Measurements from ENCODE around the gene MSI2. TPM values are rescaled to one million over a fixed set of nuclear protein-coding genes. Genes with fewer than 3 reads are reported as not detected.

MSI2 gene
- total and polyA plus RNA-seq, 9 of the 15 experiments (the other 6 are each of a cell fraction or from before 2014, with no cell fraction given) = 4.6 to 61.8 (median 42.4) TPM

DNA sequence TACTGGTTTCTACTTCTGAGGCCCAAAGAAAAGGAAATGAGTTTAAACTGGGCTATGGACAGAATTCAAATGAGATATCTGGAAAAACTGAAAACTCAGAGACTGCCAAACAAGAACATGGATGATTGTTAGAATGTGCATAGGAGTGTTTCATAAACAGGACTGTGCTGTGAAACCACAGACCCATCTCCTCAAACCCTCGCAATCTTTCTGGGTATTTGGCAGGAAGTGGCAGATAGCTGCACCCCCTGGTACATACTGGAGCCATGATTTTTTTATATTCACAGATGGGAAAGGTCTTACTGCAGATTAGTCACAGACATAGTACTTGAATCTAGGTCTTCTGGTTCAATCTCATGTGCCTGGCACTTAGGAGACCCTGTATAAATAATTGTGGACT lies 343.8 kb downstream of the MSI2 start:
- H3K9me1 ChIP-seq (ENCODE audit: control insufficient read depth, insufficient read depth, low read length) = no peaks in the 10 kb centered on the region
- no peak overlapping the region for H2AFZ ChIP-seq (ENCODE audit: low read depth, low read length)
- in situ Hi-C loops (cut with MboI) (no loop called here), intact Hi-C loops (cut with micrococcal nuclease) (no loop called here)
- ATAC-seq = no peak
- POLR2A ChIA-PET = no interaction called here
- H3K4me2 ChIP-seq (ENCODE audit: insufficient read depth, low read length) = no peak overlapping the region
- no peak overlapping the region for H3K27ac ChIP-seq (ENCODE audit: extremely low read depth, low read depth, low read length)
- peaks cover 10% of the 10 kb centered on the region; the same call in 2 of the 3 replicates for H3K36me3 ChIP-seq (ENCODE audit: control insufficient read depth, insufficient read depth, low read length)
- no peak for DNase-seq (ENCODE audit: extremely low read depth in 1 of 4, low spot score in 3 of 4)
- no peaks in the 10 kb centered on the region for H3K79me2 ChIP-seq (ENCODE audit: control insufficient read depth, insufficient read depth, low read length)
- no peak overlapping the region for H3K9ac ChIP-seq (ENCODE audit: insufficient read depth in 1 of 2, low read depth in 2 of 2, low read length in 2 of 2)
- no peak for FAIRE-seq
- no peak for TF ChIP-seq RAD51 (IDR thresholded peaks at IDR 0.05; ENCODE audit: borderline replicate concordance, low read depth)
- no peak for TF ChIP-seq GTF2A2 (tag; IDR thresholded peaks at IDR 0.05)
- TF ChIP-seq RCOR1 (IDR thresholded peaks at IDR 0.05; ENCODE audit: borderline replicate concordance in 1 of 2, low read depth in 2 of 2, low read length in 2 of 2) = no peak
- no peak for TF ChIP-seq RNF2 (IDR thresholded peaks at IDR 0.05)
- TF ChIP-seq RBM25 (IDR thresholded peaks at IDR 0.05; ENCODE audit: low read depth, low read length, severe bottlenecking) = no peak
- TF ChIP-seq ZC3H11A (IDR thresholded peaks at IDR 0.05; ENCODE audit: low read depth, low read length) = no peak
- TF ChIP-seq ZFPM2 (CRISPR knock-in tag; IDR thresholded peaks at IDR 0.05) = no peak
- TF ChIP-seq SPI1 (IDR thresholded peaks at IDR 0.05; ENCODE audit: borderline replicate concordance, low read depth, low read length) = no peak
- TF ChIP-seq, protein P1, sequence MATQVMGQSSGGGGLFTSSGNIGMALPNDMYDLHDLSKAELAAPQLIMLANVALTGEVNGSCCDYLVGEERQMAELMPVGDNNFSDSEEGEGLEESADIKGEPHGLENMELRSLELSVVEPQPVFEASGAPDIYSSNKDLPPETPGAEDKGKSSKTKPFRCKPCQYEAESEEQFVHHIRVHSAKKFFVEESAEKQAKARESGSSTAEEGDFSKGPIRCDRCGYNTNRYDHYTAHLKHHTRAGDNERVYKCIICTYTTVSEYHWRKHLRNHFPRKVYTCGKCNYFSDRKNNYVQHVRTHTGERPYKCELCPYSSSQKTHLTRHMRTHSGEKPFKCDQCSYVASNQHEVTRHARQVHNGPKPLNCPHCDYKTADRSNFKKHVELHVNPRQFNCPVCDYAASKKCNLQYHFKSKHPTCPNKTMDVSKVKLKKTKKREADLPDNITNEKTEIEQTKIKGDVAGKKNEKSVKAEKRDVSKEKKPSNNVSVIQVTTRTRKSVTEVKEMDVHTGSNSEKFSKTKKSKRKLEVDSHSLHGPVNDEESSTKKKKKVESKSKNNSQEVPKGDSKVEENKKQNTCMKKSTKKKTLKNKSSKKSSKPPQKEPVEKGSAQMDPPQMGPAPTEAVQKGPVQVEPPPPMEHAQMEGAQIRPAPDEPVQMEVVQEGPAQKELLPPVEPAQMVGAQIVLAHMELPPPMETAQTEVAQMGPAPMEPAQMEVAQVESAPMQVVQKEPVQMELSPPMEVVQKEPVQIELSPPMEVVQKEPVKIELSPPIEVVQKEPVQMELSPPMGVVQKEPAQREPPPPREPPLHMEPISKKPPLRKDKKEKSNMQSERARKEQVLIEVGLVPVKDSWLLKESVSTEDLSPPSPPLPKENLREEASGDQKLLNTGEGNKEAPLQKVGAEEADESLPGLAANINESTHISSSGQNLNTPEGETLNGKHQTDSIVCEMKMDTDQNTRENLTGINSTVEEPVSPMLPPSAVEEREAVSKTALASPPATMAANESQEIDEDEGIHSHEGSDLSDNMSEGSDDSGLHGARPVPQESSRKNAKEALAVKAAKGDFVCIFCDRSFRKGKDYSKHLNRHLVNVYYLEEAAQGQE (IDR thresholded peaks at IDR 0.05; ENCODE audit: borderline replicate concordance) = no peak
- TF ChIP-seq, protein P1 (CRISPR knock-in tag; IDR thresholded peaks at IDR 0.05; ENCODE audit: low read depth) = no peak
- no peak for TF ChIP-seq COPS2 (conservative IDR thresholded peaks at IDR 0.05)
- no peak for TF ChIP-seq MEF2D (tag; conservative IDR thresholded peaks at IDR 0.05; ENCODE audit: low read depth)
- no peak for TF ChIP-seq RBM22 (IDR thresholded peaks at IDR 0.05; ENCODE audit: low read depth, low read length, poor library complexity, severe bottlenecking)
- no peaks in the 10 kb centered on the region for H3K9me3 ChIP-seq (replicated peaks; ENCODE audit: control insufficient read depth, insufficient read depth, low read depth, low read length)
- BruUV-seq (replicated peaks) = no TSS peak
- CTCF ChIA-PET (ENCODE audit: low intra/inter-chr PET ratio) = no interaction called here
- H3K4me1 ChIP-seq (replicated peaks in 1 of 2; ENCODE audit: control insufficient read depth in 2 of 2, insufficient read depth in 2 of 2, low read length in 2 of 2) = peaks cover 0 to 4% of the 10 kb centered on the region in 2 experiments; a peak in 2 of 5 replicates
- H3K27me3 ChIP-seq (ENCODE audit: control insufficient read depth in 2 of 2, insufficient read depth in 2 of 2, low read length in 2 of 2) = no peaks in the 10 kb centered on the region
- no peaks in the 10 kb centered on the region; the same call in 1 of the 2 replicates for H4K20me1 ChIP-seq (replicated peaks; ENCODE audit: control insufficient read depth, insufficient read depth, low read length)
- H3K4me3 ChIP-seq = no peak overlapping the region
- 86% methylated on average over 1 of the region's 1 CpG for WGBS (ENCODE audit: insufficient coverage, low coverage, missing lambda C conversion rate)

Data from K562 (cell line).